MM.1S (cell line): ENCODE data around the gene NEU4.

Experiments
- DNase-seq: peaks from one replicate; pipeline ENCODE4 v3.0.0-alpha.2; 2015
- H2AFZ ChIP-seq: fragments of 300-600 bp; sonication (generic); 2 replicates; pipeline ENCODE4 v1.6.0; 2016; ENCODE audit warnings: antibody characterized with exemption, low read length
- H3F3A ChIP-seq: fragments of 300-600 bp; sonication (generic); 2 replicates; pipeline ENCODE4 v1.6.1; 2016; ENCODE audit warnings: mild to moderate bottlenecking, antibody characterized with exemption, low read length, moderate library complexity, mixed read lengths; ENCODE audit not compliant: insufficient read depth
- H3K27ac ChIP-seq: fragments of 300-600 bp; sonication (generic); 2 replicates; pipeline ENCODE4 v1.5.1; 2016; ENCODE audit warnings: mild to moderate bottlenecking, low read length
- H3K27me3 ChIP-seq: fragments of 300-600 bp; sonication (generic); replicated peaks from 2 replicates; pipeline ENCODE4 v1.6.0; 2016; ENCODE audit warnings: low read length; ENCODE audit not compliant: insufficient read depth
- H3K36me3 ChIP-seq: fragments of 300-600 bp; sonication (generic); replicated peaks from 2 replicates; pipeline ENCODE4 v1.6.1; 2016; ENCODE audit warnings: mild to moderate bottlenecking, low read length, mixed read lengths; ENCODE audit not compliant: insufficient read depth
- H3K4me1 ChIP-seq: fragments of 300-600 bp; sonication (generic); 2 replicates; pipeline ENCODE4 v1.6.1; 2016; ENCODE audit warnings: low read length, mixed read lengths
- H3K4me2 ChIP-seq: fragments of 300-600 bp; sonication (generic); 2 replicates; pipeline ENCODE4 v1.6.0; 2016; ENCODE audit warnings: low read depth, low read length
- H3K4me3 ChIP-seq: fragments of 300-600 bp; sonication (generic); 2 replicates; pipeline ENCODE4 v1.5.1; 2016; ENCODE audit warnings: low read length, mixed read lengths
- H3K79me2 ChIP-seq: fragments of 300-600 bp; sonication (generic); 2 replicates; pipeline ENCODE4 v1.6.1; 2016; ENCODE audit warnings: mixed run types, low read length, mixed read lengths
- H3K9ac ChIP-seq: fragments of 300-600 bp; sonication (generic); 2 replicates; pipeline ENCODE4 v1.6.1; 2016; ENCODE audit warnings: low read length, mixed read lengths
- H3K9me2 ChIP-seq: fragments of 300-600 bp; sonication (generic); replicated peaks from 2 replicates; pipeline ENCODE4 v1.6.1; 2016; ENCODE audit warnings: mild to moderate bottlenecking, low read length, mixed read lengths; ENCODE audit not compliant: insufficient read depth
- H3K9me3 ChIP-seq: fragments of 300-600 bp; sonication (generic); replicated peaks from 2 replicates; pipeline ENCODE4 v1.6.1; 2016; ENCODE audit warnings: mild to moderate bottlenecking, low read length, mixed read lengths; ENCODE audit not compliant: insufficient read depth
- H4K20me1 ChIP-seq: fragments of 300-600 bp; sonication (generic); 2 replicates; pipeline ENCODE4 v1.6.1; 2016; ENCODE audit warnings: mild to moderate bottlenecking, low read length, moderate library complexity, mixed read lengths; ENCODE audit not compliant: insufficient read depth
- EZH2 ChIP-seq: fragments of 300-600 bp; sonication (generic); optimal IDR thresholded peaks from 2 replicates; pipeline ENCODE3; 2017; ENCODE audit warnings: low read depth, mild to moderate bottlenecking, antibody characterized with exemption, low read length, mixed read lengths
- EZH2phosphoT487 ChIP-seq: fragments of 300-600 bp; sonication (generic); IDR thresholded peaks from 2 replicates; pipeline ENCODE4 v1.6.1; 2018; ENCODE audit warnings: antibody characterized with exemption, low read length
- TF ChIP-seq, protein P1 (sequence below): fragments of 300-600 bp; sonication (generic); IDR thresholded peaks from 2 replicates; pipeline ENCODE4 v1.5.1; 2016; ENCODE audit warnings: antibody characterized with exemption, low read length, mixed read lengths

The NEU4 gene

DNA sequence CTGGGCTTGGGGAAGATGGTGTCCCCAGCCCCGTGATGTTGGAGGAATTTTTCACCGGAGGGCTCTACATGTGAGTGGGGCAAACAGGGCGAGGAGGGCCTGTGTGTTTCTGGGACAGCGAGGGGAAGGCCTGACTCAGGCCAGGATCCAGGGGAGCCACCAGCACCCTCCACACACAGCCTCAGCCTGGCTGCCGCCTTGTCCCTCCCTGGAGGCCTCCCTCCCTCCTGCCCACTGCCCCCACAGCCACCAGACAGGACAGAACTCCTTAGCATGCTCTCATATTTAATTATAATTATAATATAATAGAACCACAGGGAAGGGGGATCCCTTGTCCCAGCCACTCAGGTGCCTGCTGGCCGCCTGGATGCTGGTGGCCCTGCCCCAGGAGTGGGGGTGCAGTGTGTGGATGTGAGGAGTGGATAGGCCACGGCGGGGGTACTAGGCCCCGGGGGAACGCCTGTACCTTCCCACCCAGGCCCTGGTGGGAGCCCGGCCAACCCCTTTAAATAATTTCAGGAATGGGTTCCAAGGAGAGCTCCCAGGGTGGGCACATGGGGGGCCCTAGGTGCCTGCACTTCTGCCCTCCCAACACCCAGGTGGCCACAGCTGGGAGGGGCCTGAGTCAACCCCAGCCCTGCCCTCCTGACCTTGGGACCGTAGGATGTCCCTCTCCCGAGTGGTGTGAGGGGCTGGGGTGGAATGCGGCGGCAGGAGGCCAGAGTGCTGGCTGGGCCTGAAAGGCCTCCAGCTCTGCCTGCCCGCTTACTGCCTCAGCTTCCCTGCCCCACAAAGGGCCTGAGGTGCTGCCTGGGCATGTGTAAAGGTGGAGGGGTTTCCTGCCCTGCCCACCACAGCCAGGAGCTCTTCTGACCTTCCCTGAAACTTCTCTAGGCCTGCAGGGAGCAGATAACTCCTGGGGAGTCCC is 40.9 kb downstream of the NEU4 start:
- no peaks in the 10 kb centered on the region for H3K9me2 ChIP-seq
- no peaks in the 10 kb centered on the region for H4K20me1 ChIP-seq
- no peak overlapping the region for H2AFZ ChIP-seq
- H3K27me3 ChIP-seq, result no peaks in the 10 kb centered on the region; the same call in 1 of the 2 replicates
- H3K27ac ChIP-seq, result no peak overlapping the region
- H3F3A ChIP-seq, result no peaks in the 10 kb centered on the region
- no peaks in the 10 kb centered on the region for H3K4me1 ChIP-seq
- no peaks in the 10 kb centered on the region for H3K9me3 ChIP-seq
- no peak for DNase-seq
- no peak overlapping the region for H3K4me3 ChIP-seq
- no peak overlapping the region for H3K4me2 ChIP-seq
- H3K9ac ChIP-seq, result no peak overlapping the region
- TF ChIP-seq EZH2phosphoT487 (no peak), EZH2 (no peak)
- TF ChIP-seq, protein P1, sequence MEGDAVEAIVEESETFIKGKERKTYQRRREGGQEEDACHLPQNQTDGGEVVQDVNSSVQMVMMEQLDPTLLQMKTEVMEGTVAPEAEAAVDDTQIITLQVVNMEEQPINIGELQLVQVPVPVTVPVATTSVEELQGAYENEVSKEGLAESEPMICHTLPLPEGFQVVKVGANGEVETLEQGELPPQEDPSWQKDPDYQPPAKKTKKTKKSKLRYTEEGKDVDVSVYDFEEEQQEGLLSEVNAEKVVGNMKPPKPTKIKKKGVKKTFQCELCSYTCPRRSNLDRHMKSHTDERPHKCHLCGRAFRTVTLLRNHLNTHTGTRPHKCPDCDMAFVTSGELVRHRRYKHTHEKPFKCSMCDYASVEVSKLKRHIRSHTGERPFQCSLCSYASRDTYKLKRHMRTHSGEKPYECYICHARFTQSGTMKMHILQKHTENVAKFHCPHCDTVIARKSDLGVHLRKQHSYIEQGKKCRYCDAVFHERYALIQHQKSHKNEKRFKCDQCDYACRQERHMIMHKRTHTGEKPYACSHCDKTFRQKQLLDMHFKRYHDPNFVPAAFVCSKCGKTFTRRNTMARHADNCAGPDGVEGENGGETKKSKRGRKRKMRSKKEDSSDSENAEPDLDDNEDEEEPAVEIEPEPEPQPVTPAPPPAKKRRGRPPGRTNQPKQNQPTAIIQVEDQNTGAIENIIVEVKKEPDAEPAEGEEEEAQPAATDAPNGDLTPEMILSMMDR, result no peak
- no peaks in the 10 kb centered on the region for H3K36me3 ChIP-seq
- no peaks in the 10 kb centered on the region for H3K79me2 ChIP-seq

DNA sequence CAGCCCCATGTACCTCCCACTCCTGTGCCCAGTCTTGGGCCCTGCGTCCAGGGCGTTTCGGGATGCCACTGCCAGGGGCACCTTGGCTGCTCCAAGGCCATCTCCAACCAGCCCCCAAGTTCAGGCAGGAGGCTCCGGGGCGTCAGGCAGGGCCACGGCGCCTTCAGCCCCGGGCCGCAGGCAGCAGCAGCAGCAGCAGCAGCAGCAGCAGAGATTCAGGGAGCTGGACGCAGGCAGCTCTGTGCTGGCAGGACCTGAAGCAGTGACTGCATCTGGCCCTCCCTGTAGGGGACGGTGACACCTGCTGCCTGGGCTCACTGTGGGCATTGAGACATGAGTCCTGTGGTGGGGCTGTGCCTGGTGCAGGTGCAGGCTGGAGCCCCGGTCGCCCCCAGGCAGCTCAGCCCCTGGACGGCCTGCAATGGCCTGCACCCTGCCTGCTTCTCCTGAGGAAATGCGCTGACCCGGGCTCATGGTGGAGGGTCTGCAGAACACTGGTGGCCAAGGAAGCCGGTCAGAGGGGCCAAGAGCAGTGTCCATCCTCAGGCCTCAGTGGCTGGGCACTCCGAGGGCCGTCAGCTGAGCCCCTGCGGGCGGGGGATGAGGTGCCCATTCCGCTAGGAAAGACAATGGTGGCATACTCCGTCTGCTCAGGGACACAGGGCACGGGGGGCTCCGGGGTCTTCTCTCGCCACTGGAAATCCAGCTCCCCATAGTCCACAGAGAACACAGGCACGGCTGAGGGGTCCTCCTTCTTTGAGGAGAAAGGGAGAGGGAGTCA is 41.7 kb downstream of the NEU4 start:
- DNase-seq, result no peak
- no peak overlapping the region for H3K9ac ChIP-seq
- no peak overlapping the region for H3K4me2 ChIP-seq

GRCh38 chr2:241851325-241852115 is 42.5 kb downstream of the NEU4 start:
- Histone ChIP-seq H3K9me2 (no peaks in the 10 kb centered on the region), H2AFZ (no peak overlapping the region), H3F3A (no peaks in the 10 kb centered on the region), H3K27me3 (no peaks in the 10 kb centered on the region), H3K36me3 (no peaks in the 10 kb centered on the region), H3K4me1 (no peaks in the 10 kb centered on the region), H3K79me2 (no peaks in the 10 kb centered on the region), H3K4me3 (no peak overlapping the region), H3K27ac (no peak overlapping the region), H3K9ac (no peak overlapping the region), H3K4me2 (no peak overlapping the region), H3K9me3 (no peaks in the 10 kb centered on the region), H4K20me1 (no peaks in the 10 kb centered on the region)
- TF ChIP-seq, protein P1, result no peak
- TF ChIP-seq EZH2 (no peak), EZH2phosphoT487 (no peak)
- DNase-seq, result no peak

More for the DNA sequence above, 41.7 kb downstream of the NEU4 start:
- H2AFZ ChIP-seq, result no peak overlapping the region
- TF ChIP-seq EZH2phosphoT487 (no peak), EZH2 (no peak)
- TF ChIP-seq, protein P1, result no peak
- H3K4me1 ChIP-seq, result no peaks in the 10 kb centered on the region
- no peaks in the 10 kb centered on the region for H3F3A ChIP-seq
- no peaks in the 10 kb centered on the region for H3K79me2 ChIP-seq
- H3K36me3 ChIP-seq, result no peaks in the 10 kb centered on the region
- H3K4me3 ChIP-seq, result no peak overlapping the region
- no peaks in the 10 kb centered on the region for H3K9me2 ChIP-seq
- no peaks in the 10 kb centered on the region for H3K27me3 ChIP-seq
- H4K20me1 ChIP-seq, result no peaks in the 10 kb centered on the region
- no peak overlapping the region for H3K27ac ChIP-seq
- no peaks in the 10 kb centered on the region for H3K9me3 ChIP-seq
